Stimulated activated CD8-positive, alpha-beta memory T cell treated with anti-CD3 and anti-CD28 coated beads, Interleukin-4, amount 100 ng/mL, for 4 hours (primary cell): ENCODE results near the gene ARMC2.
"Not testable (repeated sequence)": the region's sequence is repeated elsewhere in the genome, so short reads cannot be mapped to it uniquely, and the experiment has no call there.

Experiments
- DNase-seq, 2 donors: peaks; one replicate each; pipeline ENCODE4 v3.0.0-alpha.2; 2020; ENCODE audit warnings: low read depth in 2 of 2, low spot score in 1 of 2

The ARMC2 gene

GRCh38 chr6:108872141-108872557 lies 23.9 kb downstream of the ARMC2 start:
- DNase-seq, result no peak

- no peak for DNase-seq
Measured at GRCh38 chr6:108872575-108872974, 24.4 kb downstream of the ARMC2 start.

- no peak for DNase-seq
Measured at GRCh38 chr6:108873251-108873650, 25.0 kb downstream of the ARMC2 start.

GRCh38 chr6:108873971-108874370 lies 25.7 kb downstream of the ARMC2 start:
- no peak for DNase-seq

GRCh38 chr6:108874470-108875160 lies 26.4 kb downstream of the ARMC2 start:
- no peak for DNase-seq

GRCh38 chr6:108875161-108875555 lies 26.9 kb downstream of the ARMC2 start:
- DNase-seq, result no peak

- DNase-seq, result no peak
Measured at GRCh38 chr6:108877046-108877751, 29.0 kb downstream of the ARMC2 start.

- DNase-seq, result no peak
Measured at GRCh38 chr6:108878942-108879341, 30.7 kb downstream of the ARMC2 start.

- DNase-seq, result no peak
Measured at GRCh38 chr6:108883172-108883571, 35.0 kb downstream of the ARMC2 start.

GRCh38 chr6:108884211-108885059 lies 36.2 kb downstream of the ARMC2 start:
- no peak for DNase-seq

GRCh38 chr6:108888052-108888451 lies 39.8 kb downstream of the ARMC2 start:
- no peak for DNase-seq

- DNase-seq, result no peak
Measured at GRCh38 chr6:108888745-108889144, 40.5 kb downstream of the ARMC2 start.

GRCh38 chr6:108890898-108891297 lies 42.7 kb downstream of the ARMC2 start:
- DNase-seq, result not testable (repeated sequence)

GRCh38 chr6:108895571-108895970 lies 47.3 kb downstream of the ARMC2 start:
- no peak for DNase-seq

- no peak for DNase-seq
Measured at GRCh38 chr6:108896111-108896661, 48.0 kb downstream of the ARMC2 start.

GRCh38 chr6:108897371-108897770 lies 49.1 kb downstream of the ARMC2 start:
- DNase-seq, result no peak

- DNase-seq, result no peak
Measured at GRCh38 chr6:108902382-108902792, 54.2 kb downstream of the ARMC2 start.

- DNase-seq, result no peak
Measured at GRCh38 chr6:108903796-108904195, 55.6 kb downstream of the ARMC2 start.

- DNase-seq, result no peak
Measured at GRCh38 chr6:108904741-108905140, 56.5 kb downstream of the ARMC2 start.

- no peak for DNase-seq
Measured at GRCh38 chr6:108914235-108915022, 66.2 kb downstream of the ARMC2 start.

GRCh38 chr6:108915258-108915657 lies 67.0 kb downstream of the ARMC2 start:
- DNase-seq, result no peak
